Measurements from ENCODE around the gene TRIM26.

DNA sequence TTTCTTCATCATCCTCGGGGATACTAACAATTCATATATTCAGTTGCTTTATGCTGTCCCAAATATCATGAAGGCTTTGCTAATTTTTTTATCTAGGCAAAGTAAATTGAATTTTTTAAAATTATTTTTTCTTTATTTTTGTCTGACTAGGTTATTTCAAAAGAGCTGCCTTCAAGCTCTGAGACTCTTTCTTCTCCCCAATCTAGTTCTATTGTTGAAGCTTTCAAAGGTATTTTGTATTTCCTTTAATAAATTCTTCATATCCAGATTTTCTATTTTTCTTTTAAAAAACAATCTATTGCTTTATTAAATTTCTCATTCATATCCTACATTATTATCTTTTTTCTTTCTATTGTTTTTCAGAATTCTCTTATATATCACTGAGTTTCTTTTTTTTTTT is 33.1 kb downstream of the TRIM26 start:
- TF ChIP-seq POLR2AphosphoS5 (IDR thresholded peaks at IDR 0.05; ENCODE audit: borderline replicate concordance, low read depth, low read length), result no peak
- TF ChIP-seq EZH2 (IDR thresholded peaks at IDR 0.05), result no peak
